PC-3 (cell line): ENCODE data around the gene SMG1. TPM values are rescaled to one million over a fixed set of nuclear protein-coding genes. Genes with fewer than 3 reads are reported as not detected.
"Not testable (repeated sequence)": the region's sequence is repeated elsewhere in the genome, so short reads cannot be mapped to it uniquely, and the experiment has no call there.

Experiments used
- ATAC-seq: fragments of 200-7000 bp; cut with Tn5 transposase; 2 replicates; pipeline ENCODE4 v1.9.1; 2020; ENCODE audit warnings: mild to moderate bottlenecking, moderate library complexity
- BruUV-seq: library from RNA; stranded (reverse); fragments of 400-500 nt; replicated peaks from 2 replicates; lab custom pipeline; 2021; lab: Mats Ljungman, UMichigan
- CTCF ChIA-PET: fragments of 300-600 bp; sonication (Branson Sonifier 250); formaldehyde crosslinking; loops from one replicate; lab custom pipeline; 2022; ENCODE audit warnings: antibody characterized with exemption; lab: Charles Lee
- POLR2A ChIA-PET: fragments of 300-600 bp; sonication (Branson Sonifier 250); formaldehyde crosslinking; loops from one replicate; lab custom pipeline; 2022; ENCODE audit warnings: antibody characterized with exemption; ENCODE audit not compliant: unreplicated experiment; lab: Charles Lee
- DNase-seq: peaks from one replicate; pipeline ENCODE4 v3.0.0-alpha.2; 2015
- H2AFZ ChIP-seq: fragments of 300-600 bp; sonication (generic); 2 replicates; pipeline ENCODE4 v1.6.0; 2016; ENCODE audit warnings: antibody characterized with exemption, low read length
- H3F3A ChIP-seq: fragments of 300-600 bp; sonication (generic); one replicate; pipeline ENCODE4 v1.6.0; 2017; ENCODE audit warnings: antibody characterized with exemption, low read length, control low read depth, mild to moderate bottlenecking; ENCODE audit not compliant: unreplicated experiment
- H3K27ac ChIP-seq: fragments of 300-600 bp; sonication (generic); 2 replicates; pipeline ENCODE4 v1.5.1; 2016; ENCODE audit warnings: mild to moderate bottlenecking, low read length
- H3K27me3 ChIP-seq: fragments of 300-600 bp; sonication (generic); 2 replicates; pipeline ENCODE4 v1.6.1; 2016; ENCODE audit warnings: low read length, mixed read lengths
- H3K36me3 ChIP-seq: fragments of 300-600 bp; sonication (generic); 2 replicates; pipeline ENCODE4 v1.6.1; 2016; ENCODE audit warnings: low read depth, mixed run types, low read length, mixed read lengths
- H3K4me1 ChIP-seq: fragments of 300-600 bp; sonication (generic); 2 replicates; pipeline ENCODE4 v1.5.1; 2016; ENCODE audit warnings: low read length; ENCODE audit not compliant: insufficient read depth
- H3K4me2 ChIP-seq: fragments of 300-600 bp; sonication (generic); 2 replicates; pipeline ENCODE4 v1.6.0; 2016; ENCODE audit warnings: low read length
- H3K4me3 ChIP-seq: fragments of 300-600 bp; sonication (generic); 2 replicates; pipeline ENCODE4 v1.5.1; 2016; ENCODE audit warnings: mild to moderate bottlenecking, low read length, mixed read lengths
- H3K79me2 ChIP-seq: fragments of 300-600 bp; sonication (generic); 2 replicates; pipeline ENCODE4 v1.6.1; 2017; ENCODE audit warnings: low read length, mixed read lengths
- H3K9ac ChIP-seq: fragments of 300-600 bp; sonication (generic); 2 replicates; pipeline ENCODE4 v1.6.0; 2016; ENCODE audit warnings: mild to moderate bottlenecking, low read length
- H3K9me2 ChIP-seq: fragments of 300-600 bp; sonication (generic); replicated peaks from 2 replicates; pipeline ENCODE4 v1.6.1; 2016; ENCODE audit warnings: mixed run types, low read length, mixed read lengths
- H3K9me3 ChIP-seq: fragments of 300-600 bp; sonication (generic); 2 replicates; pipeline ENCODE4 v1.6.1; 2016; ENCODE audit warnings: low read length, mixed read lengths
- H4K20me1 ChIP-seq: fragments of 300-600 bp; sonication (generic); 2 replicates; pipeline ENCODE4 v1.6.1; 2016; ENCODE audit warnings: low read length, mixed read lengths
- intact Hi-C: fragments of 100-400 bp; cut with micrococcal nuclease; formaldehyde crosslinking; loops from 2 replicates; pipeline ENCODE4 v1.9.0; 2023
- total RNA-seq: library from RNA; depleted of rRNA; stranded (reverse); fragments of >200 nt; gene quantifications from 2 replicates; pipeline ENCODE4 v1.2.3, GENCODE V29; 2014

The SMG1 gene
- total RNA-seq, 1 experiment from 2014 or later: 37.6 TPM

GRCh38 chr16:18776334-18776733 lies 149.9 kb downstream of the SMG1 start:
- ATAC-seq: peak; percentile 29; the same call in 1 of the 2 replicates
- H2AFZ ChIP-seq, H3F3A ChIP-seq, H3K9me3 ChIP-seq, BruUV-seq, CTCF ChIA-PET, H3K4me3 ChIP-seq, H3K36me3 ChIP-seq, H3K9ac ChIP-seq, H3K4me1 ChIP-seq, POLR2A ChIA-PET, DNase-seq, H3K9me2 ChIP-seq, H3K79me2 ChIP-seq, H3K27me3 ChIP-seq, H4K20me1 ChIP-seq, intact Hi-C loops, H3K27ac ChIP-seq, H3K4me2 ChIP-seq: not testable (repeated sequence)

DNA sequence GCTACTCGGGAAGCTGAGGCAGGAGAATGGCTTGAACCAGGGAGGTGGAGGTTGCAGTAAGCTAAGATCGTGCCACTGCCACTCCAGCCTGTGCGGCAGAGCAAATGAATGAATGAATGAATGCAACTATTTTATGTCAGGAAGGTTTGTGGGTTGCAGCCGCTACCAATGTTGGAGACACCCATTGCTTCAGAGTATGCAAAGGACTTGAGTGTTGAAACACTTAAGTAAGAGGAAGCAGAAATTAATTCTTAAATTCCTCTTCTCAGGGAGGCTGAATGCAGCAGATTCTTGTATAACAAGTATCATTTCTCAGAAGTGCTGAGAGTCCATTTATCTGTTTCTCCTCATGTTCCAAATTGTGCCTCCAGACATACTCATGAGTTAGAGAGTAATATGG lies 151.6 kb downstream of the SMG1 start:
- H3K27ac ChIP-seq, H3K79me2 ChIP-seq, H3K27me3 ChIP-seq, H3K9ac ChIP-seq, DNase-seq, ATAC-seq, BruUV-seq, H3K4me1 ChIP-seq, CTCF ChIA-PET, H4K20me1 ChIP-seq, H3K4me3 ChIP-seq, POLR2A ChIA-PET, H3K9me3 ChIP-seq, H3K36me3 ChIP-seq, H3K9me2 ChIP-seq, H3K4me2 ChIP-seq, H3F3A ChIP-seq, H2AFZ ChIP-seq, intact Hi-C loops: not testable (repeated sequence)

GRCh38 chr16:18772171-18772570 lies 154.0 kb downstream of the SMG1 start:
- CTCF ChIA-PET, H3K4me2 ChIP-seq, H3K4me1 ChIP-seq, H3K36me3 ChIP-seq, DNase-seq, intact Hi-C loops, BruUV-seq, POLR2A ChIA-PET, H3K4me3 ChIP-seq, H3F3A ChIP-seq, H3K79me2 ChIP-seq, H3K9me2 ChIP-seq, H2AFZ ChIP-seq, H3K9ac ChIP-seq, ATAC-seq, H4K20me1 ChIP-seq, H3K27me3 ChIP-seq, H3K27ac ChIP-seq, H3K9me3 ChIP-seq: not testable (repeated sequence)

- H3K27me3 ChIP-seq, H3K4me3 ChIP-seq, H3K79me2 ChIP-seq, H3K36me3 ChIP-seq, H2AFZ ChIP-seq, POLR2A ChIA-PET, H3F3A ChIP-seq, H3K4me1 ChIP-seq, H3K27ac ChIP-seq, H3K9ac ChIP-seq, H3K9me3 ChIP-seq, ATAC-seq, DNase-seq, H3K9me2 ChIP-seq, H3K4me2 ChIP-seq, CTCF ChIA-PET, BruUV-seq, H4K20me1 ChIP-seq, intact Hi-C loops: not testable (repeated sequence)
These were observed 155.8 kb downstream of the SMG1 start for GRCh38 chr16:18770336-18770962.

DNA sequence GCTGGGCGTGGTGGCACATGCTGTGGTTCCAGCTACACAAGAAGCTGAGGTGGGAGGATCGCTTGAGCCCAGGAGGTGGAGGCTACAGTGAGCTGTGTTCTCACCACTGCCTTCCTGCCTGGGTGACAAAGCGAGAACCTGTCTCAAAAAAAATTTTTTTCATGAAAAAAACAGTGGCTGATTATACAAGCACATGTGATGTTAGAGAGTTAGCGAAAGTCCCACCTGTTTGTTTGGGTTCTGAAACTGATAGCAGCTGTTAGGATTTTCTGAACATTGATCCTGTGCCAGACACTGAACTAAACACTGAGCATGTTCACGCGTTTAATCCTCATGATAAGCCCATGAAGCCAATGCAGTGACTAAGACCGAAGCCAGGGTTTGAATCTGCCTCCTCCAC lies 159.0 kb downstream of the SMG1 start:
- H4K20me1 ChIP-seq, H3K27ac ChIP-seq, intact Hi-C loops, DNase-seq, H3K4me1 ChIP-seq, H3K9me2 ChIP-seq, H3K27me3 ChIP-seq, CTCF ChIA-PET, ATAC-seq, H3K9me3 ChIP-seq, H3K9ac ChIP-seq, H3K79me2 ChIP-seq, H2AFZ ChIP-seq, POLR2A ChIA-PET, H3K36me3 ChIP-seq, H3K4me3 ChIP-seq, BruUV-seq, H3F3A ChIP-seq, H3K4me2 ChIP-seq: not testable (repeated sequence)

GRCh38 chr16:18762713-18763112 lies 163.5 kb downstream of the SMG1 start:
- ATAC-seq: peak; percentile 61
- H3K27ac ChIP-seq, BruUV-seq: not testable (repeated sequence)

More at GRCh38 chr16:18762713-18763112, 163.5 kb downstream of the SMG1 start:
- H2AFZ ChIP-seq, DNase-seq, H3K9me2 ChIP-seq, intact Hi-C loops, CTCF ChIA-PET, H3K27me3 ChIP-seq, H4K20me1 ChIP-seq, H3K4me1 ChIP-seq, POLR2A ChIA-PET, H3F3A ChIP-seq, H3K4me3 ChIP-seq, H3K9ac ChIP-seq, H3K79me2 ChIP-seq, H3K36me3 ChIP-seq, H3K9me3 ChIP-seq, H3K4me2 ChIP-seq: not testable (repeated sequence)
